ENCODE results near the gene RPL18. TPM values are rescaled to one million over a fixed set of nuclear protein-coding genes. Genes with fewer than 3 reads are reported as not detected.

RPL18 gene
- total and polyA plus RNA-seq, 9 of the 15 experiments (the other 6 are each of a cell fraction or from before 2014, with no cell fraction given): 312 to 2,635 (median 1,653) TPM

GRCh38 chr19:48588670-48589401 is 30.1 kb downstream of the RPL18 start (continued):
- TF ChIP-seq HOMEZ (CRISPR knock-in tag; IDR thresholded peaks at IDR 0.05) (no peak), ZBTB2 (IDR thresholded peaks at IDR 0.05) (peak; percentile 76; the same call in 1 of the 2 replicates), BRD4 (IDR thresholded peaks at IDR 0.05) (no peak), SNIP1 (IDR thresholded peaks at IDR 0.05; ENCODE audit: low read depth) (no peak), ELF1 (tag; IDR thresholded peaks at IDR 0.05) (no peak), MNT (conservative IDR thresholded peaks at IDR 0.05) (peak; percentile 71 to 83), PYGO2 (tag; IDR thresholded peaks at IDR 0.05) (no peak), THRB (CRISPR knock-in tag; conservative IDR thresholded peaks at IDR 0.05) (0 out of 2 replicates have a peak, but pooled peaks have one; percentile 24), ZBTB5 (IDR thresholded peaks at IDR 0.05) (no peak), ZFP1 (CRISPR knock-in tag; IDR thresholded peaks at IDR 0.05) (no peak), SNRNP70 (optimal IDR thresholded peaks at IDR 0.05; ENCODE audit: low read depth, low read length) (no peak), FOXO4 (CRISPR knock-in tag; IDR thresholded peaks at IDR 0.05) (no peak), SMAD3 (CRISPR knock-in tag; conservative IDR thresholded peaks at IDR 0.05) (no peak), TAF7 (tag; IDR thresholded peaks at IDR 0.05) (no peak), ZNF41 (CRISPR knock-in tag; conservative IDR thresholded peaks at IDR 0.05) (no peak), HMGXB4 (CRISPR knock-in tag; IDR thresholded peaks at IDR 0.05) (peak; percentile 84; the same call in 1 of the 2 replicates)

Data from K562 (cell line).